Stimulated activated CD4-positive, alpha-beta T cell treated with anti-CD3 and anti-CD28 coated beads, Interleukin-4, amount 100 ng/mL, for 24 hours (primary cell): ENCODE measurements around the gene PTGR2.
A peak's percentile ranks its signal among the peaks of the same experiment; 100 is the strongest.
"Not testable (repeated sequence)": the region's sequence is repeated elsewhere in the genome, so short reads cannot be mapped to it uniquely, and the experiment has no call there.

Experiments used
- DNase-seq: peaks from one replicate; pipeline ENCODE4 v3.0.0-alpha.2; 2020

Gene PTGR2

DNA sequence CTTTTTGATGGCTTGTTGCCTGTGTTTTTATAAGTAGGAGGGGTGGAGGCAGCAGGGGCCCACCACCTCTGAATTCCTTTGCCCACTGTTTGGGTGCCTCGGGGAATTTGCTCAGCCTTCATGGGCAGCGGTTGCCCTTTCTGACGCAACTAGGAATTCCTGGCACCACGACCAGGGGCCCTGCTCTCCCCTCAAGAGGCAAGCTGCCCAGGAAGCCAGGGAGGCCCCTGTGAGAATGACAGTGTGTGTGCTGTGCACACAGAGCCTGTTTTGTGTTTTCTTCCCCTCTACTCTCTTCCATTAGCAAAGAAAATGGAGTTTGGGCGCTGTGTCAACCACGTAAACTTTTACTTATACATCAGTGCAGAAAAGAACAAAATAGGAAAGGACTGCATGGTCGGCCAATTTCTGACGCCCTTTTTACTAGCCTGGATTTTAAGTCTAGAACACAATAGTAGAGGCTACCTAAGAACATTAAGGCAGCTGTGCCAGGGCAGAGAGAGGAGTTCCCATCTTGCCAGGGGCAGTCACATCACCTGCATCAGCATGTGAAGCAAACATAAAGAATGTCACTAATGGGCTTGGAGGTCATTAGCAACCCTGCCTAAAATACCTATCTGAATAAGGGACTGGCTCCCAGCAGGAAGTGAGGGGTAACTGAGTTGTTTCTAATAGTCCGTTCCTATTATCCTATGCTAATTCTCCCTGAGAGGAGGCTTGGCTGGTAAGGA, 17.9 kb upstream of the PTGR2 start:
- DNase-seq, result no peak

- no peak for DNase-seq
These were observed 17.4 kb upstream of the PTGR2 start for GRCh38 chr14:73834261-73834625.

DNA sequence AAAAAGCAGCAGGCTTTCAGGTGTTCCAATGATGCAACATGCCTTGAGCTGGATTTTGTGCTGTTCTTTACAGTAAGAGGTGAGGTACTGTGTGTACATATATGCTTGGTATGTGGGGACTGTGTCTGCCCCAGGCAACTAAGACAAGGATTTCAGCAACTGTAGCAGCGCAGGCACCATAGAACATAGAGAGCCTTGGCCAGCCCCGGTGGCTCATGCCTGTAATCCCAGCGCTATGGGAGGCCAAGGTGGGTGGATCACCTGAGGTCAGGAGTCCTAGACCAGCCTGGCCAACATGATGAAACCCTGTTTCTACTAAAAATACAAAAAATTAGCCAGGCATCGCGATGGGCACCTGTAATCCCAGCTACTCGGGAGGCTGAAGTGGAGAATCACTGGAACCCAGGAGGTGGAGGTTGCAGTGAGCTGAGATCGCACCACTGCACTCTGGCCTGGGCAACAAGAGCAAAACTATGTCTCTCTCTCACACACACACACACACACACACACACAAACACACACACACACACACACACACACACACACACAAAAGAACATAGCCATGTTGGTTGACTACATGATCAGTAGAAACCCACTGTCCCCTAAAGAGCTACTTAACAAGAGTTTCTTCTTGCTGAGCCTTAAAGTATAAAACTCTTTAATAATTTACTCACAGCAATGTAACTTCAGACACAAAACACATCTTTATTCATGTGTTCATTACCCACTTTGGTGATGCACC, 13.2 kb upstream of the PTGR2 start:
- not testable (repeated sequence) for DNase-seq

DNA sequence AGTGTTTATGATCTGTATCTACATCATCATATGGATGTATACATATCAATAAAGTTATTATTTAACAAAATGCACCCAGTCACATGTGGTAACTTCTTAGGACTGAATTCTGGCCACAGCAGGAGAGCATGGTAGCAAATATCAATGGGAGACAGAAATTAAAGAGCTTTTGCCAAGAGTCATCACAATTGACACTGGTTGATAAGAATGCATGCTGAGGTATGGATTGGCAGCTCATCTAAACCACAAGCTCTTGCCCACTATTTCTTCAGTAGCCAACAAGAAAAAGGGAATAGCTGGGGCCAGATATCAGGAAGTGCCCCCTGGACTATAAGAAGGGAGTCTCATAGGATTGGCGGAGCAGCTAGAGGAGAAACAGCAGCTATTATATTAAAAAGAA, 9.4 kb upstream of the PTGR2 start:
- DNase-seq, result no peak

DNA sequence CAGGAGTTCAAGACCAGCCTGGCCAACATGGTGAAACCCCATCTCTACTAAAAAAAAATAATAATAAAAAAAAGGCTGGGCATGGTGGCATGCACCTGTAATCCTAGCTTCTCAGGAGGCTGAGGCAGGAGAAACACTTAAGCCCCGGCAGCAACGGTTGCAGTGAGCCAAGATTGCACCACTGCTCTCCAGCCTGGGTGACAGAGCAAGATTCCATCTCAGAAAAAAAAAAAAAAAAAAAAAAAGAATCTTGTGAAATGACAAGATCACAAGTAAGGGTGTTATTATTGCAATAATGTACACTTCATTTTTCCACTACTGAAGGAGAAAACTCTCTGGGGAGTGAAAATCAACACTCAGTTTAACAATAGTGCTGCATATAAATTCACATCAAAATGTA, 8.8 kb upstream of the PTGR2 start:
- no peak for DNase-seq

DNA sequence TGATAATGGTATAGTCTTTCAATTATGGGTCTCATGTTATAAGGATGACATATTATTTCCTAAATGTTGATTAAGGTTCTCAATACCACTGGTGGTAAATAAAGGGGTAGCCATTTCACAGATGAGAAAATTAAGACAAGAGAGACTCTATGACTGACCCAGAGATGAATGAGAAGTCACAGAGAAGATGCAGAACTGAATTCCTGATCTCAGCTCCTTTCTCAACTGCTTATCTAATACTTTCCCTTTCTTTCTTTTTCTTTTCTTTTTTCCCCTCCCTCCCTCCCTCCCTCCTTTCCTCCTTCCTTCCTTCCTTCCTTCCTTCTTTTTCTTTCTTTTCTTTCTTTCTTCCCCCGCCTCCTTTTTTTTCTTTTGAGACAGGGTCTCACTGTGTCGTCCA, 8.3 kb upstream of the PTGR2 start:
- no peak for DNase-seq

- no peak for DNase-seq
These were observed 4.7 kb upstream of the PTGR2 start for GRCh38 chr14:73846947-73847346.

GRCh38 chr14:73851000-73851399, 631 bp upstream of the PTGR2 start:
- no peak for DNase-seq

DNA sequence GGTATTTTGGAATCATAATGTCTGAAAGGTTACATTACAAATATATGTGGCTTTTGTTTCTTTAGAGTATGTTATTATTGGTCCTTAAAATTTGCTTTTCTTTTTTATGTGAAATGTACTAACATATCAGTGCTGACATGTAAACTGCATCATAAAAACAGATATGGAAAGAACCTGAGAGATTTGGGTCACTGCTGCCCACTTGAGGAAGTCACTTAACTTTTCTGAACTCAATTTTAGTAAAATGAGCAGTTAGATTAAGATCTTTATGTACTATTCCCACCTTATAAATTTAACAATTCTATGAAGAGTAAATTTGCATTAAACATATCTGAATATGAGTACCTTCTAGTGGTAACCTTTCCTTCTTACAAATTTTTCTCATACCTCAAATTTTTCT, 7.5 kb downstream of the PTGR2 start:
- no peak for DNase-seq

- DNase-seq, result no peak
These were observed 9.4 kb downstream of the PTGR2 start for GRCh38 chr14:73861073-73861472.

DNA sequence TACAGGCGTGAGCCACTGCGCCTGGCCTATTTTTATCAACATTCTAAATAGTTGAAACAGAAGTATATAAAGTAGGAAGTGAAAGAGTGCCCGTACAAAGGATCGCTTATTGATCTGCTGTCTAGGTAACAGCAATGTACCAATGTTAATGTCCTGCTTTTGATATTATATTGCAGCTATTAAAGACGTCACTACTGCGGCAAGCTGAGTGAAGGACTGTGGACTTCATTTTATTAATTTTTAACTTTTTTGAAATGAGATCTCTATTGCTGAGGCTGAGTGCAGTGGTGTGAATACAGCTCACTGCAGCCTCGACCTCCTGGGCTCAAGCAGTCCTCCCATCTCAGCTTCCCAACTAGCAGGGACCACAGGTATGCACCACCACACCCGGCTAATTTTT, 10.8 kb downstream of the PTGR2 start:
- no peak for DNase-seq

DNA sequence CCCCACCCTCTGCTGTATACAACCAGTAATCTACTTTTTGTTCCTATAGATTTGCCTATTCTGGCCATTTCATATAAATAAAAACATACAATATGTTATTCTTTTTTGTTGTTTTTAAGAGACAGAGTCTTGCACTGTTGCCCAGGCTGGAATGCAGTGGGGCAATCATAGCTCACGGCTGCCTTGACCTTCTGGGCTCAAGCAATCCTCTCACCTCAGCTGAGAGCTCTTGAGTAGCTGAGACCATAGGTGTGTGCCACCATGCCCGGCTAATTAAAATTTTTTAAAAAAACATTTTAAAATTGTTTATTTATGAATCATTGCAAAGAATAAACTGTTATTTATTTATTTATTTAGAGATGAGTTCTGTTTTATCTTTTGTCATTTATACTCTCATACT, 11.6 kb downstream of the PTGR2 start:
- DNase-seq, result no peak

DNA sequence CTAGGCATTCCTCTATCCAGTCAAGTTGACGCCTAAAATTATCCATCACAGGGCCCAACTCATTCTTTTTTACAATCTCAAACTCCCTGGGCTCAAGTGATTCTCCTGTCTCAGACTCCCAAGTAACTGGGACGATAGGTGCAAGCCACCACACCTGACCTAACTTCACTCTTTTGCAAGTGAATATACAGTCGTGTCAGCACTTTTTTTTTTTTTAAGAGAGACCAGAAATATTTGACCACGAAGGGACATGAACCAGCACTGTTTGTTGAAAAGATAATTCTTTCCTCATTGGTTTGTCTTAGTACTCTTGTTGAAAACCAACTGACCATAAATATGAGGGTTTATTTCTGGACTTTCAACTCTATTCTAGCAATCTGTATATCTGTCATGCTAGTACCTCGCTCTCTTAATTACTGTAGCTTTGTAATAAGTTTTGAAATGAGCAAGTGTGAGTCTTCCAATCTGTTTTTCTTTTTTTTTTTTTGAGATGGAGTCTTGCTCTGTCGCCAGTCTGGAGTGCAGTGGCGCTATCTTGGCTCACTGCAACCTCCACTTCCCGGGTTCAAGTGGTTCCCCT, 14.0 kb downstream of the PTGR2 start:
- DNase-seq, result no peak

DNA sequence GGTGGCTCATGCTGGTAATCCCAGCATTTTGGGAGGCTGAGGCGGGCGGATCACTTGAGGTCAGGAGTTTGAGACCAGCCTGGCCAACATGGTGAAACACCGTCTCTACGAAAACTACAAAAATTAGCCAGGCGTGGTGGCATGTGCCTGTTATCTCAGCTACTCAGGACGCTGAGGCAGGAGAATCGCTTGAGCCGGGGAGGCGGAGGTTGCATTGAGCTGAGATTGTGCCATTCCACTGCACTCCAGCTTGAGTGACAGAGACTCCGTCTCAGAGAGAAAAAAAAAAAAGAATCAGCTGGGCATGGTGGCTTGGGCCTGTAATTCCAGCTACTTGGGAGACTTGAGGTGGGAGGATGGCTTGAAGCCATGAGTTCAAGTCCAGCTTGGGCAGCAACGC, 18.1 kb downstream of the PTGR2 start:
- not testable (repeated sequence) for DNase-seq

DNA sequence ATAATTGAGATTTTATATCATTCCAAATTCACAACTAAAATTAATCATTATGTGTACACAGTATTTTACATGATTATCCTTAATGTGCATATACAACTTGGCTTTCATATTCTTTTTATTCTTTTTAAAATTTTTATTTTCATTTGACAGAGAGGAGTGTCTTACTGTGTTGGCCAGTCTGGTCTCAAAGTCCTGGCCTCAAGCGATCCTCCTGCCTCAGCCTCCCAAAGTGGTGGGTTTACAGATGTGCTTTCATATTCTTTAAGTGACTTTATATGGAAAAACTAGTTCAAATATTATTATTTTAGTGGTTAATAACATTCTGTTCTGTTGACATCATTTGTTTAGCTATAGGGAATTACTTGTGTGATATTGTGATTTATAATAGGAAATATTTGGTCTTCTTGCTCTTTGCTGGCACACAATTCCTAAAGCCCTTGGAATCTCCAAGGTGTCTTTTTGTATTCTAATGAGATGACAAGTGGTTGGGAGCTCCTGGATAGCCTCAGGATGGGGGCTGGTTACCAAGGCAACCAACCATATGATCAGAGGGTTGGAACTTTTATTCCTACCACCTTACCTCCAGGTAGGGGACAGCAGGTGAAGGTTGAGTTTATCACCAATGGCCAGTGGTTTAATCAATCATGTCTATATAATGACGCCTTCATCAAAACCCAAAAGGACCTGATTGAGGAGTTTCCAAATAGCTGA, 19.0 kb downstream of the PTGR2 start:
- DNase-seq, result no peak

DNA sequence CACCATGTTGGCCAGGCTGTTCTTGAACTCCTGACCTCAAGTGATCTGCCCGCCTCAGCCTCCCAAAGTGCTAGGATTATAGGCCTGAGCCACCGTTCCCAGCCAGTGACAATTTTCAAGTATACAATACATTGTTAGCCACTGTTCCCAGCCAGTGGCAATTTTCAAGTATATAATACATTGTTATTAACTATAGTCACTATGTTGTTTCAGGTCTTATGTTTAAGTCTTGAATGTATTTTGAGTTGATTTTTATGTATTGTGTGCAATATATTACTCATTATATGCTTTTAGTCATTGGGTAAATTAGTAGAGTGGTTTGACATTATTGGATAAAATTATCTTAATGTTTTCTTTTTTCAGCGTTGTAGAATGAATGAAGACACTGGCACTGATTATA, 22.0 kb downstream of the PTGR2 start:
- no peak for DNase-seq

DNA sequence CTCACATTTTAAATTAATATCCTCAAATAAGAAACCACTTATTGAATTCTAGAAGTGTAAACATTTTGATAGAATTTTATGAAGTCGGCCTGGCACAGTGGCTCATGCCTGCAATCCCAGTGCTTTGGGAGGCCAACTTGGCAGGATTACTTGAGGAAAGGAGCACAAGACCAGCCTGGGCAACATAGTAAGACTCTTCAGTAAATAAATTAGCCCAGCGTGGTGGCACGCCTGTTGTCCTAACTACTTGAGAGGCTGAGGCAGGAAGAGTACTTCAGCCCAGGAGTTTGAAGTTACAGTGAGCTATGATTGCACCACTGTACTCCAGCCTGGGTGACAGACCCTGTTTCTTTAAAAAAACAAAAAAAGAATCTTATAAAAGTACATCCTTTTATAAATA, 26.2 kb downstream of the PTGR2 start:
- no peak for DNase-seq

- DNase-seq, result no peak
These were observed 26.8 kb downstream of the PTGR2 start for GRCh38 chr14:73878436-73878835.

DNA sequence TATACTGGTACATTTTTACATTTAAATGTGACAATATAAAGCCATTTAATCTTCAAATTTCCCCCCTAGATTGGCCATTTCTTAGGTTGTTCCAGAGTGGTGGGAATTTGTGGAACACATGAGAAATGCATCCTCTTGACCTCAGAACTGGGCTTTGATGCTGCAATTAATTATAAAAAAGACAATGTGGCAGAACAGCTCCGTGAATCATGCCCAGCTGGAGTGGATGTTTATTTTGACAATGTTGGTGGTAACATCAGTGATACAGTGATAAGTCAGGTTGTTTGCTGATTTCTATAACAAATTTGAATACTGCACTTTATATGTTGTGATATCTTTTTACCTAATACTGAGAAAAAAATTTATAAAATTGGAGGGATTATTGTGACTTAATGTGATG, 27.4 kb downstream of the PTGR2 start:
- no peak for DNase-seq

GRCh38 chr14:73884438-73885190, 33.0 kb downstream of the PTGR2 start:
- no peak for DNase-seq

DNA sequence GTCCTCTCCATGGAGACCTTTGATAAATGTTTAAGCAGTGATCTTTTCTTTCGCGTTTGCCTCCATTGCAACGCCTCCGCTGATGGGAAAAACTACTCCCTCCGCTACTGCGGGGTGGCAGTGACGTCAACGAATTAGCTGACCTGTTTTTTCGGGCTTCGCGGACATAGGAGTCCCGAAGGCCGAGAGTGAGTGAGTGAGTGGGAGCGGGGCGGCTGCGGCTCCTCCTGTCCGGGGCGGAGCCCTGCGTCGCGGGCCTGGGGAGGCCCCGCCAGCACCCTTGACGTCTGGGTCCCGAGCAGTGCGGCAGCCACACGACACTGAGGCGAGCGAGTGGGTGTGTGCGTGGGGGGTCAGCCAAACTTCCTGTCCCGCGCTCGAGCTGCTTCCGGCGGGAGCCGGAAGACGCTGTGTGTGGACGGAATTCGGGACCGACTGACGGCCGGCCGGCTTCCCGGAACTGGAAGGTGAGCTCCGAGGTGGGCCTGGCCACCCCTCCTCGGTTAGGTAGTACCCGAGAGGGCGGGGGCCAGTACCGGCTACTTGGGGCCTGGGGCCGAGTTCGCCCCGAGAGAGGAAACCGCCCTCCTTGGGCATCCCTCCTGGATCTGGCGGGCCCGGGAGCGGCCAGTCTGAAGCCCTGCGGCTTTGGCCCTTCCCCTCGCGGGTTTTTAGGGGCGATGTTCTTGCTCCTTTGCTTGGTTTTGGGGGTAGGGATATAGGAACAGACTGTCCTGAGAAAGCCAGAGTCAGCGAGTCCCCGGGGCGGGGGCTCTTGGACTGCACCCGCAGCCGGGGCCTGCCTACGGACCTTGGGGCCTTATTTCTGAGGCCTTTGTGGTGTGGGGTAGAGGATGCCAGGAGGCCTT, 35.1 kb downstream of the PTGR2 start, which contains the start of gene ZNF410:
Gene ZNF410 (plus strand): TSS at position 411 of the 869 bp plus-strand sequence. CDS start 5,317 bp downstream, outside the sequence.
- DNase-seq, result peak; percentile 94

DNA sequence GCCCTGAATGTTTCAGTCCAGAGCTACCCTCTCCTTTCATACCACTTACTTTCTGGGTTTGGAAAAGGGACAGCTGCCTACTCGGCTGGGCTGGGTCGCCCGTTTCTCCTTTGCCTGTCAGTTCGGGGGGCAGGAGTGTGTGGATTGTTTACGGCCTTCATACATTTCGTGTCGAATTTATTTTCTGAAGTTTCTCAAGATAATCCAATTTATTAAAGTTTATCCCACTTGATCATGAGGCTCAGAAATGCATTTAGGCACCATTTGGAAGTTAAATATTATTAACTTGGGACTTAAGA, 35.6 kb downstream of the PTGR2 start:
- no peak for DNase-seq
